SK-N-SH treated with all-trans-retinoic acid at 6 μM for 48 hours (cell line): Measurements from ENCODE around the gene TOP1.

Source experiments
- ATAC-seq: fragments of 200-7000 bp; cut with Tn5 transposase; 3 replicates; pipeline ENCODE4 v1.9.1; 2020; ENCODE audit warnings: mild to moderate bottlenecking, moderate library complexity
- ARNTL ChIP-seq: fragments of 450-650 bp; formaldehyde crosslinking; IDR thresholded peaks from 2 replicates; pipeline ENCODE4 v1.5.0; 2020; ENCODE audit warnings: low read depth, mild to moderate bottlenecking, moderate library complexity, borderline replicate concordance
- BACH2 ChIP-seq: fragments of 250-450 bp; sonication (Bioruptor Pico); IDR thresholded peaks from 2 replicates; pipeline ENCODE4 v1.9.0; 2021; ENCODE audit warnings: mild to moderate bottlenecking, borderline replicate concordance
- CREB5 ChIP-seq: fragments of 250-450 bp; sonication (Bioruptor Pico); IDR thresholded peaks from 2 replicates; pipeline ENCODE4 v1.5.1; 2020; ENCODE audit warnings: low read depth, mild to moderate bottlenecking, moderate library complexity
- CSDC2 ChIP-seq: fragments of 250-450 bp; sonication (Bioruptor Pico); IDR thresholded peaks from 2 replicates; pipeline ENCODE4 v1.5.0; 2020; ENCODE audit warnings: mild to moderate bottlenecking, moderate library complexity
- ESRRG ChIP-seq: fragments of 250-450 bp; sonication (Bioruptor Pico); IDR thresholded peaks from 2 replicates; pipeline ENCODE4 v1.6.1; 2021; ENCODE audit warnings: mild to moderate bottlenecking
- GLIS3 ChIP-seq: fragments of 250-450 bp; sonication (Bioruptor Pico); IDR thresholded peaks from 2 replicates; pipeline ENCODE4 v1.5.0; 2020; ENCODE audit warnings: mild to moderate bottlenecking, moderate library complexity
- ISL1 ChIP-seq: fragments of 250-450 bp; sonication (Bioruptor Pico); IDR thresholded peaks from 2 replicates; pipeline ENCODE4 v2.1.2; 2022; ENCODE audit warnings: mild to moderate bottlenecking, moderate library complexity
- OSR1 ChIP-seq: fragments of 250-450 bp; sonication (Bioruptor Pico); IDR thresholded peaks from 2 replicates; pipeline ENCODE4 v1.8.0; 2022; ENCODE audit warnings: moderate library complexity, mild to moderate bottlenecking, inconsistent platforms
- PPARA ChIP-seq: fragments of 250-450 bp; sonication (Bioruptor Pico); IDR thresholded peaks from 2 replicates; pipeline ENCODE4 v1.5.0; 2020; ENCODE audit warnings: mild to moderate bottlenecking, borderline replicate concordance
- RARB ChIP-seq: fragments of 250-450 bp; sonication (Bioruptor Pico); IDR thresholded peaks from 2 replicates; pipeline ENCODE4 v1.8.0; 2021; ENCODE audit warnings: mild to moderate bottlenecking, moderate library complexity
- SNAI2 ChIP-seq: fragments of 250-450 bp; sonication (Bioruptor Pico); IDR thresholded peaks from 2 replicates; pipeline ENCODE4 v1.5.0; 2020; ENCODE audit warnings: mild to moderate bottlenecking, moderate library complexity
- TCF4 ChIP-seq: fragments of 250-450 bp; sonication (Bioruptor Pico); IDR thresholded peaks from 2 replicates; pipeline ENCODE4 v1.8.0; 2021; ENCODE audit warnings: mild to moderate bottlenecking, moderate library complexity, borderline replicate concordance
- TOX ChIP-seq: fragments of 250-450 bp; sonication (Bioruptor Pico); IDR thresholded peaks from 2 replicates; pipeline ENCODE4 v1.8.0; 2021; ENCODE audit warnings: mild to moderate bottlenecking, moderate library complexity, borderline replicate concordance
- ZC3H10 ChIP-seq: fragments of 250-450 bp; sonication (Bioruptor Pico); IDR thresholded peaks from 2 replicates; pipeline ENCODE4 v1.5.1; 2021; ENCODE audit warnings: mild to moderate bottlenecking, moderate library complexity
- ZFP3 ChIP-seq: fragments of 250-450 bp; sonication (Bioruptor Pico); IDR thresholded peaks from 2 replicates; pipeline ENCODE4 v1.5.0; 2020; ENCODE audit warnings: mild to moderate bottlenecking, moderate library complexity
- ZFP30 ChIP-seq: fragments of 450-650 bp; formaldehyde crosslinking; IDR thresholded peaks from 2 replicates; pipeline ENCODE4 v1.5.0; 2022; ENCODE audit warnings: mild to moderate bottlenecking, moderate library complexity
- ZNF565 ChIP-seq: fragments of 450-650 bp; formaldehyde crosslinking; conservative IDR thresholded peaks from 2 replicates; pipeline ENCODE4 v1.5.0; 2020; ENCODE audit warnings: low read depth, mild to moderate bottlenecking, moderate library complexity
- ZNF8 ChIP-seq: fragments of 450-650 bp; formaldehyde crosslinking; IDR thresholded peaks from 2 replicates; pipeline ENCODE4 v1.5.0; 2020; ENCODE audit warnings: mild to moderate bottlenecking, moderate library complexity
- TF ChIP-seq, protein P1 (sequence below): fragments of 250-450 bp; sonication (Bioruptor Pico); IDR thresholded peaks from 2 replicates; pipeline ENCODE4 v1.8.0; 2021; ENCODE audit warnings: low read depth, mild to moderate bottlenecking, moderate library complexity, borderline replicate concordance
- TF ChIP-seq, protein P2 (sequence below): fragments of 250-450 bp; sonication (Bioruptor Pico); IDR thresholded peaks from 2 replicates; pipeline ENCODE4 v1.5.1; 2021; ENCODE audit warnings: mild to moderate bottlenecking, moderate library complexity
- TF ChIP-seq, protein P3 (sequence below): fragments of 250-450 bp; sonication (Bioruptor Pico); IDR thresholded peaks from 2 replicates; pipeline ENCODE4 v1.5.0; 2020; ENCODE audit warnings: mild to moderate bottlenecking, moderate library complexity
- TF ChIP-seq, protein P4 (sequence below): fragments of 250-450 bp; sonication (Bioruptor Pico); IDR thresholded peaks from 2 replicates; pipeline ENCODE4 v1.8.0; 2020; ENCODE audit warnings: mild to moderate bottlenecking, moderate library complexity, borderline replicate concordance

TOP1 gene

GRCh38 chr20:41166201-41167117, 137.8 kb downstream of the TOP1 start:
- TF ChIP-seq BACH2 (CRISPR knock-in tag) (no peak), ZNF8 (CRISPR knock-in tag) (no peak), ZNF565 (CRISPR knock-in tag) (no peak), SNAI2 (CRISPR knock-in tag) (no peak), GLIS3 (CRISPR knock-in tag) (no peak), ZFP3 (CRISPR knock-in tag) (no peak), CREB5 (CRISPR knock-in tag) (no peak), PPARA (CRISPR knock-in tag) (no peak), ARNTL (CRISPR knock-in tag) (no peak), TOX (CRISPR knock-in tag) (no peak), ISL1 (CRISPR knock-in tag) (no peak), RARB (CRISPR knock-in tag) (no peak), ZC3H10 (CRISPR knock-in tag) (no peak), ZFP30 (no peak), OSR1 (CRISPR knock-in tag) (no peak), ESRRG (no peak)
- TF ChIP-seq, protein P1, sequence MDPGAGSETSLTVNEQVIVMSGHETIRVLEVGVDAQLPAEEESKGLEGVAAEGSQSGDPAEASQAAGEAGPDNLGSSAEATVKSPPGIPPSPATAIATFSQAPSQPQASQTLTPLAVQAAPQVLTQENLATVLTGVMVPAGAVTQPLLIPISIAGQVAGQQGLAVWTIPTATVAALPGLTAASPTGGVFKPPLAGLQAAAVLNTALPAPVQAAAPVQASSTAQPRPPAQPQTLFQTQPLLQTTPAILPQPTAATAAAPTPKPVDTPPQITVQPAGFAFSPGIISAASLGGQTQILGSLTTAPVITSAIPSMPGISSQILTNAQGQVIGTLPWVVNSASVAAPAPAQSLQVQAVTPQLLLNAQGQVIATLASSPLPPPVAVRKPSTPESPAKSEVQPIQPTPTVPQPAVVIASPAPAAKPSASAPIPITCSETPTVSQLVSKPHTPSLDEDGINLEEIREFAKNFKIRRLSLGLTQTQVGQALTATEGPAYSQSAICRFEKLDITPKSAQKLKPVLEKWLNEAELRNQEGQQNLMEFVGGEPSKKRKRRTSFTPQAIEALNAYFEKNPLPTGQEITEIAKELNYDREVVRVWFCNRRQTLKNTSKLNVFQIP (CRISPR knock-in tag), result no peak
- TF ChIP-seq, protein P2, sequence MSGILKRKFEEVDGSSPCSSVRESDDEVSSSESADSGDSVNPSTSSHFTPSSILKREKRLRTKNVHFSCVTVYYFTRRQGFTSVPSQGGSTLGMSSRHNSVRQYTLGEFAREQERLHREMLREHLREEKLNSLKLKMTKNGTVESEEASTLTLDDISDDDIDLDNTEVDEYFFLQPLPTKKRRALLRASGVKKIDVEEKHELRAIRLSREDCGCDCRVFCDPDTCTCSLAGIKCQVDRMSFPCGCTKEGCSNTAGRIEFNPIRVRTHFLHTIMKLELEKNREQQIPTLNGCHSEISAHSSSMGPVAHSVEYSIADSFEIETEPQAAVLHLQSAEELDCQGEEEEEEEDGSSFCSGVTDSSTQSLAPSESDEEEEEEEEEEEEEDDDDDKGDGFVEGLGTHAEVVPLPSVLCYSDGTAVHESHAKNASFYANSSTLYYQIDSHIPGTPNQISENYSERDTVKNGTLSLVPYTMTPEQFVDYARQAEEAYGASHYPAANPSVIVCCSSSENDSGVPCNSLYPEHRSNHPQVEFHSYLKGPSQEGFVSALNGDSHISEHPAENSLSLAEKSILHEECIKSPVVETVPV (CRISPR knock-in tag), result no peak
- TF ChIP-seq, protein P3, sequence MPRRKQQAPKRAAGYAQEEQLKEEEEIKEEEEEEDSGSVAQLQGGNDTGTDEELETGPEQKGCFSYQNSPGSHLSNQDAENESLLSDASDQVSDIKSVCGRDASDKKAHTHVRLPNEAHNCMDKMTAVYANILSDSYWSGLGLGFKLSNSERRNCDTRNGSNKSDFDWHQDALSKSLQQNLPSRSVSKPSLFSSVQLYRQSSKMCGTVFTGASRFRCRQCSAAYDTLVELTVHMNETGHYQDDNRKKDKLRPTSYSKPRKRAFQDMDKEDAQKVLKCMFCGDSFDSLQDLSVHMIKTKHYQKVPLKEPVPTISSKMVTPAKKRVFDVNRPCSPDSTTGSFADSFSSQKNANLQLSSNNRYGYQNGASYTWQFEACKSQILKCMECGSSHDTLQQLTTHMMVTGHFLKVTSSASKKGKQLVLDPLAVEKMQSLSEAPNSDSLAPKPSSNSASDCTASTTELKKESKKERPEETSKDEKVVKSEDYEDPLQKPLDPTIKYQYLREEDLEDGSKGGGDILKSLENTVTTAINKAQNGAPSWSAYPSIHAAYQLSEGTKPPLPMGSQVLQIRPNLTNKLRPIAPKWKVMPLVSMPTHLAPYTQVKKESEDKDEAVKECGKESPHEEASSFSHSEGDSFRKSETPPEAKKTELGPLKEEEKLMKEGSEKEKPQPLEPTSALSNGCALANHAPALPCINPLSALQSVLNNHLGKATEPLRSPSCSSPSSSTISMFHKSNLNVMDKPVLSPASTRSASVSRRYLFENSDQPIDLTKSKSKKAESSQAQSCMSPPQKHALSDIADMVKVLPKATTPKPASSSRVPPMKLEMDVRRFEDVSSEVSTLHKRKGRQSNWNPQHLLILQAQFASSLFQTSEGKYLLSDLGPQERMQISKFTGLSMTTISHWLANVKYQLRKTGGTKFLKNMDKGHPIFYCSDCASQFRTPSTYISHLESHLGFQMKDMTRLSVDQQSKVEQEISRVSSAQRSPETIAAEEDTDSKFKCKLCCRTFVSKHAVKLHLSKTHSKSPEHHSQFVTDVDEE (CRISPR knock-in tag), result no peak
- ATAC-seq, result no peak

DNA sequence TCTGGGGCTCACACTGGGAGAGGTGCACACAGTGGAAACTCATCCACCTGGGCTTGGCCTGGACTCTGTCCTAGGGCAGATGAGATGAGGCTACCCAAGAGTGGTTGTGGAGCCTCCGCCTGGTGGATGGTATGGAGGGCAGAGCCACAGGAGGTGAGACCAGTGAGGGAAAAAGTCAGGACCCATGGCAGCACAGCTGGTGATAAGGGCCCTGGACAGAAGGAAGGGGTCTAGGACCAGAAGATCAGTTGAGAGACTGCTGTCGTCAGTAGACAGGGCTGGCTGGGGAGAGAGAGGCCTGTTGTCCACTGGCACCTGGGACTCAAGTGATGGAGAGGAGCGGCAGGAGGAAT, 138.5 kb downstream of the TOP1 start:
- TF ChIP-seq CREB5 (CRISPR knock-in tag) (no peak), TCF4 (CRISPR knock-in tag) (no peak), PPARA (CRISPR knock-in tag) (no peak), ZFP3 (CRISPR knock-in tag) (no peak), SNAI2 (CRISPR knock-in tag) (no peak), ZFP30 (no peak), GLIS3 (CRISPR knock-in tag) (no peak), BACH2 (CRISPR knock-in tag) (no peak), ZNF8 (CRISPR knock-in tag) (no peak), OSR1 (CRISPR knock-in tag) (no peak), ESRRG (no peak), CSDC2 (CRISPR knock-in tag) (no peak), ARNTL (CRISPR knock-in tag) (no peak)
- TF ChIP-seq, protein P3 (CRISPR knock-in tag), result no peak
- TF ChIP-seq, protein P1 (CRISPR knock-in tag), result no peak
- TF ChIP-seq, protein P4, sequence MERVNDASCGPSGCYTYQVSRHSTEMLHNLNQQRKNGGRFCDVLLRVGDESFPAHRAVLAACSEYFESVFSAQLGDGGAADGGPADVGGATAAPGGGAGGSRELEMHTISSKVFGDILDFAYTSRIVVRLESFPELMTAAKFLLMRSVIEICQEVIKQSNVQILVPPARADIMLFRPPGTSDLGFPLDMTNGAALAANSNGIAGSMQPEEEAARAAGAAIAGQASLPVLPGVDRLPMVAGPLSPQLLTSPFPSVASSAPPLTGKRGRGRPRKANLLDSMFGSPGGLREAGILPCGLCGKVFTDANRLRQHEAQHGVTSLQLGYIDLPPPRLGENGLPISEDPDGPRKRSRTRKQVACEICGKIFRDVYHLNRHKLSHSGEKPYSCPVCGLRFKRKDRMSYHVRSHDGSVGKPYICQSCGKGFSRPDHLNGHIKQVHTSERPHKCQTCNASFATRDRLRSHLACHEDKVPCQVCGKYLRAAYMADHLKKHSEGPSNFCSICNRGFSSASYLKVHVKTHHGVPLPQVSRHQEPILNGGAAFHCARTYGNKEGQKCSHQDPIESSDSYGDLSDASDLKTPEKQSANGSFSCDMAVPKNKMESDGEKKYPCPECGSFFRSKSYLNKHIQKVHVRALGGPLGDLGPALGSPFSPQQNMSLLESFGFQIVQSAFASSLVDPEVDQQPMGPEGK (CRISPR knock-in tag), result no peak
- no peak for ATAC-seq
